Peyer's patch (tissue), 4 donors: Measurements from ENCODE around the gene TNNI3K.

Experiments used
- POLR2A ChIP-seq, 2 donors: fragments of 450-650 bp; IDR thresholded peaks; one replicate each; pipeline ENCODE4 v1.5.1; 2017; ENCODE audit warnings: antibody characterized with exemption in 2 of 2, mild to moderate bottlenecking in 2 of 2, moderate library complexity in 2 of 2
- TF ChIP-seq, protein P1 (sequence below), 6 experiments: fragments of 450-650 bp in 4 of 6; fragments of 200-600 bp in 2 of 6; sonication (generic) in 1 of 6; IDR thresholded peaks; one replicate each; pipeline ENCODE4 v1.5.1; 2017 to 2019; ENCODE audit warnings: antibody characterized with exemption in 6 of 6, mild to moderate bottlenecking in 3 of 6, moderate library complexity in 1 of 6

GRCh38 chr1:74485622-74486021 lies 250.4 kb downstream of the TNNI3K start:
- TF ChIP-seq, protein P1, sequence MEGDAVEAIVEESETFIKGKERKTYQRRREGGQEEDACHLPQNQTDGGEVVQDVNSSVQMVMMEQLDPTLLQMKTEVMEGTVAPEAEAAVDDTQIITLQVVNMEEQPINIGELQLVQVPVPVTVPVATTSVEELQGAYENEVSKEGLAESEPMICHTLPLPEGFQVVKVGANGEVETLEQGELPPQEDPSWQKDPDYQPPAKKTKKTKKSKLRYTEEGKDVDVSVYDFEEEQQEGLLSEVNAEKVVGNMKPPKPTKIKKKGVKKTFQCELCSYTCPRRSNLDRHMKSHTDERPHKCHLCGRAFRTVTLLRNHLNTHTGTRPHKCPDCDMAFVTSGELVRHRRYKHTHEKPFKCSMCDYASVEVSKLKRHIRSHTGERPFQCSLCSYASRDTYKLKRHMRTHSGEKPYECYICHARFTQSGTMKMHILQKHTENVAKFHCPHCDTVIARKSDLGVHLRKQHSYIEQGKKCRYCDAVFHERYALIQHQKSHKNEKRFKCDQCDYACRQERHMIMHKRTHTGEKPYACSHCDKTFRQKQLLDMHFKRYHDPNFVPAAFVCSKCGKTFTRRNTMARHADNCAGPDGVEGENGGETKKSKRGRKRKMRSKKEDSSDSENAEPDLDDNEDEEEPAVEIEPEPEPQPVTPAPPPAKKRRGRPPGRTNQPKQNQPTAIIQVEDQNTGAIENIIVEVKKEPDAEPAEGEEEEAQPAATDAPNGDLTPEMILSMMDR (IDR thresholded peaks at IDR 0.05): no peak
- TF ChIP-seq POLR2A (IDR thresholded peaks at IDR 0.05): no peak
